CD4-positive, alpha-beta T cell (primary cell): ENCODE results near the gene SMPD1. TPM values are rescaled to one million over a fixed set of nuclear protein-coding genes. Genes with fewer than 3 reads are reported as not detected.

Experiments used
- ATAC-seq: fragments of 200-7000 bp; cut with Tn5 transposase; one replicate; pipeline ENCODE4 v1.10.0; 2022; ENCODE audit warnings: mild to moderate bottlenecking; ENCODE audit not compliant: poor library complexity
- CTCF ChIA-PET: fragments of 350-600 bp; sonication (Branson Sonifier 250); formaldehyde crosslinking; loops from one replicate; lab custom pipeline; 2021; ENCODE audit warnings: antibody characterized with exemption, inconsistent platforms; lab: Charles Lee
- POLR2A ChIA-PET: fragments of 350-600 bp; sonication (Branson Sonifier 250); formaldehyde crosslinking; loops from one replicate; lab custom pipeline; 2021; ENCODE audit warnings: antibody characterized with exemption, inconsistent platforms; lab: Charles Lee
- DNase-seq, 14 experiments: peaks; one replicate each; pipeline ENCODE4 v3.0.0-alpha.2; 2013 to 2020; ENCODE audit warnings: mixed read lengths in 2 of 14
- H3K27ac ChIP-seq, 2 donors: one replicate each; pipeline versions ENCODE4 v1.5.1 to v1.7.0; 2013; ENCODE audit warnings: low read length in 2 of 2, low read depth in 1 of 2, mild to moderate bottlenecking in 1 of 2
- H3K27me3 ChIP-seq, 2 experiments: 1 replicate in 1 of 2; 2 replicates in 1 of 2; pipeline versions ENCODE4 v1.6.1 to v1.7.0; 2013; ENCODE audit warnings: low read length in 2 of 2, control low read depth in 1 of 2, mild to moderate bottlenecking in 1 of 2, moderate library complexity in 1 of 2; ENCODE audit not compliant: insufficient read depth in 2 of 2, control insufficient read depth in 1 of 2
- H3K36me3 ChIP-seq: one replicate; pipeline ENCODE4 v1.6.1; 2013; ENCODE audit warnings: low read length, control low read depth; ENCODE audit not compliant: insufficient read depth
- H3K4me1 ChIP-seq: one replicate; pipeline ENCODE4 v1.6.1; 2013; ENCODE audit warnings: low read length, control low read depth; ENCODE audit not compliant: insufficient read depth
- H3K4me3 ChIP-seq: one replicate; pipeline ENCODE4 v1.5.1; 2013; ENCODE audit warnings: mild to moderate bottlenecking, low read length, moderate library complexity
- H3K9me3 ChIP-seq, 2 experiments: 1 replicate in 1 of 2; 2 replicates in 1 of 2; pipeline versions ENCODE4 v1.6.1 to v1.7.0; 2013; ENCODE audit warnings: low read length in 2 of 2, mild to moderate bottlenecking in 2 of 2, control low read depth in 1 of 2, moderate library complexity in 1 of 2; ENCODE audit not compliant: control insufficient read depth in 1 of 2, insufficient read depth in 1 of 2
- H3K27ac Mint-ChIP-seq: one replicate; pipeline ENCODE4 v1.8.0; 2020; ENCODE audit warnings: mixed read lengths
- H3K27me3 Mint-ChIP-seq: one replicate; pipeline ENCODE4 v1.8.0; 2021; ENCODE audit warnings: mixed read lengths
- H3K36me3 Mint-ChIP-seq: one replicate; pipeline ENCODE4 v1.8.0; 2021; ENCODE audit warnings: low read depth, mixed read lengths
- H3K4me1 Mint-ChIP-seq: one replicate; pipeline ENCODE4 v1.8.0; 2021; ENCODE audit warnings: low read depth, mixed read lengths
- H3K4me3 Mint-ChIP-seq: one replicate; pipeline ENCODE4 v1.8.0; 2020; ENCODE audit warnings: mild to moderate bottlenecking, mixed read lengths
- H3K9me3 Mint-ChIP-seq: one replicate; pipeline ENCODE4 v1.8.0; 2020; ENCODE audit warnings: mixed read lengths
- CTCF ChIP-seq: fragments of 200-600 bp; IDR thresholded peaks from one replicate; pipeline ENCODE4 v1.8.0; 2022; ENCODE audit warnings: antibody characterized with exemption, mild to moderate bottlenecking
- intact Hi-C, 2 experiments: fragments of 100-400 bp; cut with DNase I in 1 of 2; cut with micrococcal nuclease in 1 of 2; formaldehyde crosslinking; loops; one replicate each; pipeline versions ENCODE4 v1.15.1 to v1.9.0; 2023 to 2025; cut with DNase I, micrococcal nuclease
- total RNA-seq, 174 experiments: library from RNA in 2 of 174; stranded (reverse) in 2 of 174; gene quantifications; one replicate each; pipeline ENCODE4 v1.2.3 and lab custom pipeline; 2021 to 2026

Gene SMPD1
- total RNA-seq, 2 experiments from 2014 or later, result 70.9 to 75.0 TPM

DNA sequence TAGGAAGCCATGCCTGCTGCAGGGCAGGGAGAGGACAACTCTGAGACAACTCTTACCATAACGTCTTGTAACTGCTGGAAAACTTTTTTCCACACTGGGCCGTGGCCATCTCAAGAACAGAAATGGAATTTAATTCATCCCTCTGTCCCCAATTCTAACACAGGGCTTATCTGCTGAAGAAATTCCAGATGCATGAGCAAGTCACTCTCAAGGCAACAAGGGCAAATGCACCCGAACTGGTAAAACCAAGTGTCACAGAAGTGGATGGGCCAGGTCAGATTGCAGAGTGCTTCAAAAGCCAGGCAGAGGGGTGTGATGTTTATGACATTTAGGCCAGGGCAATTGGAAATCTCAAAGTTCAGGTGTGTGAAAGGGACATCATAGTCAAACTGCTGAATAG lies 7.4 kb downstream of the SMPD1 start:
- no peaks in the 10 kb centered on the region for H3K9me3 ChIP-seq
- TF ChIP-seq CTCF, result no peak
- CTCF ChIA-PET, result no interaction called here
- Mint-ChIP-seq H3K27me3 (no peaks in the 10 kb centered on the region), H3K36me3 (peaks cover 97% of the 10 kb centered on the region), H3K4me1 (peaks cover 90% of the 10 kb centered on the region), H3K9me3 (no peaks in the 10 kb centered on the region), H3K4me3 (peak overlapping the region; percentile 15), H3K27ac (peak overlapping the region; percentile 93)
- peaks cover 72% of the 10 kb centered on the region for H3K36me3 ChIP-seq
- POLR2A ChIA-PET, result interaction anchor here (0.9 to 1.1 kb wide), 2 partner anchors 19 to 21 kb away, joined by 3 read pairs; partner anchors contain the start of gene APBB1
- no peak for DNase-seq
- H3K27me3 ChIP-seq, result no peaks in the 10 kb centered on the region
- peaks cover 80% of the 10 kb centered on the region for H3K4me1 ChIP-seq
- intact Hi-C loops, result no loop called here
- no peak overlapping the region for H3K4me3 ChIP-seq
- H3K27ac ChIP-seq, result no peak overlapping the region
- ATAC-seq, result no peak

- ChIA-PET CTCF (interaction anchor here (0.9 to 4.8 kb wide), 2 partner anchors 22 to 43 kb away, joined by 3 to 26 read pairs; no protein-coding TSS in a partner anchor), POLR2A (interaction anchor here (1.2 to 8.6 kb wide), 7 partner anchors 10 to 283 kb away, joined by 3 to 253 read pairs (median 12); partner anchors contain the start of genes APBB1, FHIP1B, MRPL17 and SMPD1)
- Histone ChIP-seq H3K27me3 (no peaks in the 10 kb centered on the region), H3K4me1 (peaks cover 84% of the 10 kb centered on the region), H3K27ac (peak overlapping the region; percentile 75 to 91), H3K36me3 (peaks cover 47% of the 10 kb centered on the region), H3K4me3 (no peak overlapping the region), H3K9me3 (no peaks in the 10 kb centered on the region)
- no peak for ATAC-seq
- Mint-ChIP-seq H3K27ac (peak overlapping the region; percentile 97), H3K9me3 (no peaks in the 10 kb centered on the region), H3K4me3 (peak overlapping the region; percentile 58), H3K36me3 (peaks cover 79% of the 10 kb centered on the region), H3K27me3 (no peaks in the 10 kb centered on the region), H3K4me1 (peaks cover 92% of the 10 kb centered on the region)
- no peak for TF ChIP-seq CTCF
- DNase-seq, result no peak
- intact Hi-C loops, result no loop called here
These were observed 10.4 kb downstream of the SMPD1 start for GRCh38 chr11:6400431-6401345.

GRCh38 chr11:6401464-6401863 lies 11.2 kb downstream of the SMPD1 start:
- ChIA-PET CTCF (interaction anchor here (1.7 to 4.8 kb wide), 4 partner anchors 12 to 42 kb away, joined by 6 to 26 read pairs (median 13); partner anchors contain the start of genes APBB1 and SMPD1), POLR2A (interaction anchor here (1.0 to 8.6 kb wide), 13 partner anchors 10 to 282 kb away, joined by 3 to 253 read pairs (median 12); partner anchors contain the start of genes APBB1, ARFIP2, FHIP1B and HPX)
- H3K27me3 ChIP-seq, result no peaks in the 10 kb centered on the region
- H3K36me3 ChIP-seq, result peaks cover 41% of the 10 kb centered on the region
- peak overlapping the region; percentile 75 to 91 for H3K27ac ChIP-seq
- peaks cover 84% of the 10 kb centered on the region for H3K4me1 ChIP-seq
- no peak overlapping the region for H3K4me3 Mint-ChIP-seq
- DNase-seq (peak in 1 of 14 experiments; percentile 25), ATAC-seq (no peak)
- no peak for TF ChIP-seq CTCF
- no peaks in the 10 kb centered on the region for H3K27me3 Mint-ChIP-seq
- no peak overlapping the region for H3K4me3 ChIP-seq
- peak overlapping the region; percentile 97 for H3K27ac Mint-ChIP-seq
- H3K4me1 Mint-ChIP-seq, result peaks cover 92% of the 10 kb centered on the region
- H3K9me3 Mint-ChIP-seq, result no peaks in the 10 kb centered on the region
- H3K9me3 ChIP-seq, result no peaks in the 10 kb centered on the region
- intact Hi-C loops, result no loop called here
- H3K36me3 Mint-ChIP-seq, result peaks cover 78% of the 10 kb centered on the region
